Activated T-helper 9 cell treated with anti-CD3 and anti-CD28 coated beads, Interleukin-2, amount 50 U/mL, for 16 hours (primary cell): ENCODE results near the gene PPP2R2C.

Experiments used
- DNase-seq: peaks from one replicate; pipeline ENCODE4 v3.0.0-alpha.2; 2020; ENCODE audit warnings: low read depth

Gene PPP2R2C

DNA sequence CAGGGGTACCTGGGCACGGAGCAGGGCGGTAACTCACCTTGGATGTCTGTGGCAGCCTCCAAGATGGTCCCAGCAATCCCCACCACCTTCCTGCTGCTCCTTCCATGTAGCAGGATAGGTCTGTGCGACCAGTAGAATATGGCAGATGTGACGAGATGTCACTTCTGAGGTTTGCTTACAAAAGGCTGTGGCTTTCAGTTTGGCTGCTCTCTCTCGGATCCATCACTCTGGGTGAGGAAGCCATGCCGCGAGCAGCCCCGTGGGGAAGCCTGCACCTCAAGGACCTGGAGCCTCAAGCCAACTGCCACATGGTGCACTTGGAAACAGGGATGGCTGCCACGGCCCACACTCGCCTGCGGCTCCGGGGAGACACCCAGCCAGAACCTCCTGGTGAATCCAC, 165.2 kb downstream of the PPP2R2C start:
- DNase-seq, result no peak

DNA sequence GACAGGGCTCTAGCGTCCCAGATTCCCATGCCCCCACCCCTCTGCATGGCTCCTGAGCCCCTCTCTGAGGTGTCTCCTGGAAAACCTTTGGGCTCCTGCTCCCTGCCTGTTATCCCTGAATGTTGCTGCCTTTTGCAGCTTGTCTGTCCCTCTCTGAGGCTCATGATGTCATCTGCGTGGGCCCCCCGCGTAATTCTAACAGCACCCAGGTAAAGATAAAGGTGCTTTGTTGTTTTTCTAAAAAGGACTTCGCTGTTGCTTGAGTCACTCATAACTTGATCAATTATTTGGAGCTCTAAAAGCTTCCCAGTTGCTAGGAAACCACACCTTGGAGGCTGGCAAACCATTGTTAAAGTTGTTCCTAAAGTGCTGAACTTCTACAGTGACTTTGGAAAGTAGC, 166.1 kb downstream of the PPP2R2C start:
- DNase-seq, result no peak

DNA sequence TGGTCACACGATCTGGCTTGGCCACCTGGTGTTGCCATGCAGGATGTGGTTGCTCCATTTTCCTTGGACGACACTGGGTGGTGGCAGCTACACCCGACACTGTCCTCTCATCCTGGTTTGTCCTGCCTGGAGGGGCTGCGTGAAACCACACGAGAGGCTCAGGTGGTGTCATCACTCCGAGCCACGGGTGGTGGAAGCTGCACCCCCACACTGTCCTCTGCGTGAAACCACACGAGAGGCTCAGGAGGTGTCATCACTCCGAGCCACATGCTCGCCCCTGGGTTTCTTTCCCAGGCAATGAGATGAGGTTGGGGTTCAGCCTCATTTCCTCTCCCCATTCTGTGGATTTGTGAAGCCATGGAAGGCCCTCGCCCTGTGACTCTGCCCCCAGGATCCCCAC, 168.5 kb downstream of the PPP2R2C start:
- DNase-seq, result no peak

DNA sequence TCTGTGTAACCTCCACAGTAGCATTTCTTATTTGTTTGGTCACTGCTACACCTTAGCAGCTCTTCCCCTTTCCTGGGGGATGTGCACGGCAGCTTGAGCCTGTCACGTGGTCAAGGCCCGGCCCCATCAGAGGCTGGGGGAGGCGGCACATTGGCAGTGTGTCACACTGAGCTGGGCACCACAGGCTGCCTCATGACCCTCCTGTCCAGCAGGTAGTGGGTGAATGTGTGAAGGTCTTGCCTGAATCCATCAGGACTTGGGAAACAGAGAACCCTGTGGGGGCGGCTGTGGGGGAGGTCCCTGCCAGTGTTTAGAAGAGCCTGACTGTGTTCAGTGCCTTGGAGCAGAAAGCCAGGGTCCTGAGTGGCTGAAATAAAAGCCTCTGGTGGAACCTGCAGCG, 169.5 kb downstream of the PPP2R2C start:
- no peak for DNase-seq

DNA sequence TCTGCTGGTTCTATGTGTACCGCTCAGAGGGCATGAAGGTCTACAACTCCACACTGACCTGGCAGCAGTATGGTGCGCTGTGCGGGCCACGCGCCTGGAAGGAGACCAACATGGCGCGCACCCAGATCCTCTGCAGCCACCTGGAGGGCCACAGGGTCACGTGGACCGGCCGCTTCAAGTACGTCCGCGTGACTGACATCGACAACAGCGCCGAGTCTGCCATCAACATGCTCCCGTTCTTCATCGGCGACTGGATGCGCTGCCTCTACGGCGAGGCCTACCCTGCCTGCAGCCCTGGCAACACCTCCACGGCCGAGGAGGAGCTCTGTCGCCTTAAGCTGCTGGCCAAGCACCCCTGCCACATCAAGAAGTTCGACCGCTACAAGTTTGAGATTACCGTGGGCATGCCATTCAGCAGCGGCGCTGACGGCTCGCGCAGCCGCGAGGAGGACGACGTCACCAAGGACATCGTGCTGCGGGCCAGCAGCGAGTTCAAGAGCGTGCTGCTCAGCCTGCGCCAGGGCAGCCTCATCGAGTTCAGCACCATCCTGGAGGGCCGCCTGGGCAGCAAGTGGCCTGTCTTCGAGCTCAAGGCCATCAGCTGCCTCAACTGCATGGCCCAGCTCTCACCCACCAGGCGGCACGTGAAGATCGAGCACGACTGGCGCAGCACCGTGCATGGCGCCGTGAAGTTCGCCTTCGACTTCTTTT, 170.5 kb downstream of the PPP2R2C start:
- DNase-seq, result no peak

DNA sequence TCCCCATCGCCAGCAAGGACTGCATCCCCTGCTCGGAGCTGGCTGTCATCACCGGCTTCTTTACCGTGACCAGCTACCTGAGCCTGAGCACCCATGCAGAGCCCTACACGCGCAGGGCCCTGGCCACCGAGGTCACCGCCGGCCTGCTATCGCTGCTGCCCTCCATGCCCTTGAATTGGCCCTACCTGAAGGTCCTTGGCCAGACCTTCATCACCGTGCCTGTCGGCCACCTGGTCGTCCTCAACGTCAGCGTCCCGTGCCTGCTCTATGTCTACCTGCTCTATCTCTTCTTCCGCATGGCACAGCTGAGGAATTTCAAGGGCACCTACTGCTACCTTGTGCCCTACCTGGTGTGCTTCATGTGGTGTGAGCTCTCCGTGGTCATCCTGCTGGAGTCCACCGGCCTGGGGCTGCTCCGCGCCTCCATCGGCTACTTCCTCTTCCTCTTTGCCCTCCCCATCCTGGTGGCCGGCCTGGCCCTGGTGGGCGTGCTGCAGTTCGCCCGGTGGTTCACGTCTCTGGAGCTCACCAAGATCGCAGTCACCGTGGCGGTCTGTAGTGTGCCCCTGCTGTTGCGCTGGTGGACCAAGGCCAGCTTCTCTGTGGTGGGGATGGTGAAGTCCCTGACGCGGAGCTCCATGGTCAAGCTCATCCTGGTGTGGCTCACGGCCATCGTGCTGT, 171.2 kb downstream of the PPP2R2C start:
- no peak for DNase-seq

DNA sequence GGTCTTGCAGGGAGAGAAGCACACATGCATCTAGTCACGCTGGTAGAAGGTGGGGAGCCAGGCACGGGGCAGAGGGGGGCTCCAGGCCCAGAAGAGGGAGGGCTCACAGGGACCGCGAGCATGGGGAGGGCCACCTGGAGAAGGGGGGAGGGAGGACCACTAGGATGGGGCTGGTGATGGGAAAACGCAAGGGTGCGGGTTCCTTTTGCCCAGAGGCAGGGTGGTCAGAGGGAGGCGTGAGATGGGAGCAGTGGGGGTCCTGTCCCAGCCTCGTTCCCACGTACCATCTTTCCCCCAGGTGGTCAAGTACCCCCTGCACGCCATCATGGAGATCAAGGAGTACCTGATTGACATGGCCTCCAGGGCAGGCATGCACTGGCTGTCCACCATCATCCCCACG, 172.1 kb downstream of the PPP2R2C start:
- no peak for DNase-seq

DNA sequence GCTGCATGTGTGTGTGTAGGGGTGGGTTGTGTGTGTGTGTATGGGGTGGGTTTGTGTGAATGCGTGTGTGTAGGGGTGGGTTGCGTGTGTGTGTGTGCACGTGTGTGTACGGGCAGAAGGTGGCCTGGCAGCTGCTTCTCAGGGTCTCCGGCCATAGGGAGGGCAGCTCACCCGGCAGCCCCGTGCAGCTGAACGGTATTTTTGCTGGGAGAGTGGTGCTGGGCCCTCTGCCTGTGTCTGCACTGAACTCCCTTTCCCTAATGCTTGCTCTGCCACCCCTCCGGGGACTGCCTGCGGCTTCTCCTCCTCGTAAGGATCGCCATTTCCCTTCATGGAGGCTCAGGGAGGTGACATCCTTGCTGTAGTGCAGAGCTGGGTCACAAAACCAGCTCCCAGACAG, 172.5 kb downstream of the PPP2R2C start:
- DNase-seq, result no peak

DNA sequence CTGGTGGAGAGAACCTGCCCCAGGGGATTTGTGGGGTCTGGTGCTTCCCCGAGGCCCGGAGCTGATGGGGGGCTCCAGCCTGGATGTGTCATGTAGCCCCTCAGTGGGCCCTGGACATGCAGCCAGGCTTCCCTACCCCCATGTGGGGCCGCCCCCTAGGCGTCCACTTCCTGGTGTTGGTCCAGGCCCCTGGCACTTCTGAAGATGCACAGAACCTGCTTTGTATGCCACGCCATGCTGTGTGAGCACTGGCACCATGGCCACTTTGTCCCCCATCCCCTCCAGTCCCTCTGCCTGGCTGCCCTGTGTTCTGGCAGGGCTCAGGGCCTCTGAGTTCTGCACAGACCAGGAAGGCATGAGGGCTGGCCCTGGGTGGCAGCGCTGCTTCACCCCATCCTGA, 173.6 kb downstream of the PPP2R2C start:
- DNase-seq, result no peak

DNA sequence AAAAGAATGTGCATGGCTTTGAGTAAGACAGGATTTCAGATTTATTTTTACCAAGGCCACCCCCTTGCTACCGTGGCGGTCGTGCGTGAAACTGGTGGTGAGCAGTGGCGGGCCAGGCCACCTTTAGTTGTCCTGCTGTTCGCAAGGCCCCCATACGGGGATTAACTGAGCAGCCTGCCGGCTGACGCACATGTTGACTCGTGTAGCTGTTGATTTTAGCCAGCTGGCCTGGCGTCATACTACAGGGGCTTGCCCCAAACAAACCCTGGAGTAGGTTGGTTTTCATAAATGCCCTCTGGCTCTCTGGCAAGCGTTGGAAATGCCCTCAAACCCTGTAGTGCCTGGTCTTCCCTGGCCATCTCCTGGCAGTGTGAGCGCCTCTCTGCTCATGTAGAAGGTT, 174.4 kb downstream of the PPP2R2C start:
- DNase-seq, result no peak

DNA sequence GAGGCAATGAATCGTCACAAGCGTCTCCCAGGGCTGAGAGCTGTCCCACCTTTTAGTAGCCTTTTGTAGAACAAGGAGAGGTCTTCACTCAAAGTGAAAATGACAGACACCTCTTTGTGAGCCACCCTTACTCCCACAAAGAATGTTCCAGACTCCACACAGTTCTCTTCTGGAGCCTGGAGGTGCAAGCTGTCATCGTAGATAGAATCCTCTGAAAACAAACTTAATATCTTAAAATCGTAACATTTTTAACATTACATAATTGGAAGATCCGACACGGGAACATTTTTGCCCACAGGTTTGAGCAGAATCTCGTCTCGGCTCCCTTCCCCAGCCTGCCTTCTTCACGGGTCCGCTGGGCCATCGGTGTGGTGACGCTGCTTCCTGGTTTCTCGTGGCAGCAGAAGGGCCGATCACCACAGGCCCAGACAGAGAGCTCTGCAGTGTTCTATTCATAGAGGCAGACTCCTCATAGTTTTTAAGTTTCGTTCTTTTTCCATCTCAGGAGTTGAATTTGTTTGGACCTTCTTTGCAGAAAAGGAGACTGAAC, 175.1 kb downstream of the PPP2R2C start:
- no peak for DNase-seq

DNA sequence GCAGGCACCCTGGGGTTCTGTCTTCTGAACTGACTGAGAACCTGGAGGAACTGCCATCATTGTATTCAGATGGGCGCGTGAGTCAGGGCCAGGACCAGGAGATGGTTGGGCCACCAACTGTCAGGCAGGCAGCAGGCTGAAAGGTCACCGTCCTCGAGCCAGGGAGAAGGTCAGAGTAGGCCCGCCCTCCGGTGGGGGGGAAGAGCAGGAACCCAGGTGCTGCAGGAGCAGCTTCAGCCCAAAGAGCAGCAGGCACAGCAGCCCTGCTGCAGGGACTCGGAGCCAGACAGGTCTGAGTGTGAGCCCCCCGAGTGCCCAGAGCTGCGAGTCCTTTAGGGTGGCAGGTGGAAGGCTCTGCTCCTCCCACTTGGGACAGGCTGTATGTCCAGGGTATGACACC, 176.4 kb downstream of the PPP2R2C start:
- DNase-seq, result no peak

DNA sequence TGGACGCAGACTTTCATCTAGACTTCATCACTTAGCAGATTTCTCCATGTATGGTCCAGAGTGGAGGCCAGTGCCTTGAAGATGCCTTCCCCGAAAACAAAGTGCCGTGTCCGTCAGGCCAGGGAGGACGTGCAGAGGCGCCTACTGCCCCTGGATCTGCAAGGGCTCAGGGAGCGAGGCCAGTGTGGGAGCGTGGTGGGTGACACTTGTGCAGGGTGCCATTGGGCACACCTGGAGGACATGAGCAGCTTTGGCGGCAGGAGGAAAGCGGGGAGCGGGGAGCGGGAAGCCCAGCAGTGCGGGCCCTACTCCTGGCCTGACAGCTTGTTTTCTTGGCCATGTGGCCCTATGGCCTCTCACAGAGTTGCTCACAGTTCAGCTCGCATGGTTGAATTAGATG, 176.9 kb downstream of the PPP2R2C start:
- no peak for DNase-seq

DNA sequence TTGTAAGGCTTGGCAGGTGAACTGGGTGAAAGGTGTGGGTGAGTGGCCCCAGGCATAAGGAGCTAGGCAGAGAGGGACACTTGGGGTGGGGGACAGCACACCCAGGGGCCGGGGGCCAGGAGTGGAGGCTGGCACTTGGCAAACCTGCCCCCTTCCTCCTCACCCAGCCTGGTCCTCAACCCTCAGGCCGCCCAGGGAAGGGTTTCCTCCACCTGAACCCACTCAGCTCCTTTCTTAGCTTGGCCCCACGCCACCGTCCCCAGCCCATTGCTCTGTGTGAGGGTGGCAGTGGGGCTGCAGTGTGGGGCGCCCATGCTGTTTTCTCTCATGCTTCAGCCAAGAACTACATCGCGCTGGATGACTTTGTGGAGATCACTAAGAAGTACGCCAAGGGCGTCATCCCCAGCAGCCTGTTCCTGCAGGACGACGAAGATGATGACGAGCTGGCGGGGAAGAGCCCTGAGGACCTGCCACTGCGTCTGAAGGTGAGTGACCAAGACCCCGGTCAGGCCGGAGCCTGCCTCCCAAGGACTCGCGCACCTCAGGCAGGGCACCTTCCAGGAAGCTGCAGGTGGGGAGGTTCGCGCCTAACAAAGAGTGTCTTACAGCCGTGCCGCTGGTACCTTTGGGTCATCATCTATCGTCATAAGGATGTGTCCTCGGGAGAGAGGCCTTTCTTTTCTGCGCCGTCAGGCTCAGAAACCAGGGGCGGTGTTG, 177.6 kb downstream of the PPP2R2C start:
- DNase-seq, result no peak

DNA sequence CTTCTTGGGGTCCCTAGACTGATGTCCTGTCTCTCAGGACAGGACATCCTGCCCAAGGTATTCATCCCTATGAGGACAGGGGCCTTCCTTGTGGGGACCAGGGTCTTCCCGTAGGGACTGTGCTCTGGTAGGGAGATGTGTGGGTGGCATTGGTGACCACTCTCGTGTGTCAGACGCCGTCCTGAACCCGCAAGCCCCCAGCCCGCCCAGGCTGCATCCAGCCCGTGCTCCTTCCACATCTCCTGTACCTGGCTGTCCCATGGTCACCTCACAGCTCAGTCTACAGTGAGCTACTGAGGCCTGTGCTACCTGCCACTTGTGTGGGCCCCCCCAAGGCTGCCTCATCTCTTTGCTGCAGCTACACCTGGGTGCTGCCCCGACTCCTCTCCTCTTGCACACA, 178.8 kb downstream of the PPP2R2C start:
- DNase-seq, result no peak

DNA sequence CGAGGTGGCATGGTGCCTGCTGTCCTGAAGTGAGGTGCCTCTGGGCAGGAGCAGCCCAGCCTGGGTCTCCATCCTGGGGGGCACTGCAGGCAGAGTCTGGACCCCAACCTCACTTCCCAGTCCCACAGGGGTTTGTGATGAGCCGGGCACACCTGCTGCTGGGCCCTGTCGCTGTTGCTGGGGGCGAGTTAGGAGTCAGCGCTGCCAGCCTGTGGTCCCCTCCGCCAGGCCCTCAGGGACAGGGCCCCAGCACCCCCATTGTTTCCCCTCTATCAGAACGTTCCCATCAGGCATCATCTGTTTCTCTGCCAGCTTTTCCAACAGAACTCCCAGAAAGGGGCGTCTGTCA, 179.3 kb downstream of the PPP2R2C start:
- no peak for DNase-seq

DNA sequence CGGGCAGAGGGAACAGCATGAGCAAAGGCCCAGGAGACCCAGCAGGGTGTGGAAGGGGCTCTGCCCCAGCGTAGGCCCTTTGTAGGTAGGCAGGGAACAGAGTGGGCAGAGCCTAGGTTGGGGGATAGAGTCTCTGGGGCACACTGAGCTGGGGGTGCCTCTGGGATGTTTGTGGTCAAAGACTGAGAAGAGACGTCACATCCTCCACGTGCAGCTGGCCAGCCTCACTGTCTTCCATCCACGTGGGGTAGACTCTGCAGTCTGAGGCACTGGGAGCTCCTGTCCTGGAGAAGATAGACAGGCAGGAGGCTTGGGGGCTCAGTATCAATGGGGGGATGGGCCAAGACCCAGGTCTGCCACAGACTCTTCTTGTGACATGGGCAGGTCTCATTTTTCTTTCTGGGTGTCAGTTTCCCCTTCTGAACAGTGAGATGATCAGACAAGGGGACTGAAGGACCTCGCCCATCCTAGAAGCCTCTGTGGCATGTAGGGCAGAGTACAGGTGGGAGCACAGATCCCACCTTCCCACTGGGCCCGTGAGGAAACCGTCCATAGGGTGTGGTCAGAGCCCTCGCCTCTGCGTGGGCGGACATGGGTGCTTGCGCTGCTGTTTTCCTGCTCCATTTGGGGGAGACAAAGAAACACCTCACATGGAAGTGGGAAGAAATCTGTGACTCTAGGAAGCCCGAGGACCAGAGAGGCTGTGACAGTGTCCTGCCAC, 179.9 kb downstream of the PPP2R2C start:
- DNase-seq, result no peak

DNA sequence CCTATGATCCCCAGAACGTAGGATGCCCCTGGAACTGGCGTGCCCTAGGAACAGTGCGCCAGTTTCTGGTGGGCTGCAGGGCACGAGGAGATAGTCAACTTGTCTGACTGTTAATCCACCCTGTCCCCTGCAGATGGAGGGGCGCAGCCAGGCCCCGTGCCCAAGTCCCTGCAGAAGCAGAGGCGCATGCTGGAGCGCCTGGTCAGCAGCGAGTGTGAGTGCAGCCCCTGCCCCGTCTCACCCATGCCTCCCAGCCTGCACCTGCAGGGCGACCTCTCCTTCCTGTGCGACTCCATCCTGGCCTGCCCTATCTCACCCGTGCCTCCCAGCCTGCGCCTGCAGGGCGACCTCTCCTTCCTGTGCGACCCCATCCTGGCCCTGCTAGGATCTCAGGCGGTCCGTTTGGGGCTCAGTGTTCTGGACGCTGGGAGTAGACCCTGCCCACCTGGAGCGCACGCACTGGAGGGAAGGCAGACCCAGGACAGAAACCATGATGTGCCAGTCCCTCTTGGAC, 180.6 kb downstream of the PPP2R2C start:
- no peak for DNase-seq

DNA sequence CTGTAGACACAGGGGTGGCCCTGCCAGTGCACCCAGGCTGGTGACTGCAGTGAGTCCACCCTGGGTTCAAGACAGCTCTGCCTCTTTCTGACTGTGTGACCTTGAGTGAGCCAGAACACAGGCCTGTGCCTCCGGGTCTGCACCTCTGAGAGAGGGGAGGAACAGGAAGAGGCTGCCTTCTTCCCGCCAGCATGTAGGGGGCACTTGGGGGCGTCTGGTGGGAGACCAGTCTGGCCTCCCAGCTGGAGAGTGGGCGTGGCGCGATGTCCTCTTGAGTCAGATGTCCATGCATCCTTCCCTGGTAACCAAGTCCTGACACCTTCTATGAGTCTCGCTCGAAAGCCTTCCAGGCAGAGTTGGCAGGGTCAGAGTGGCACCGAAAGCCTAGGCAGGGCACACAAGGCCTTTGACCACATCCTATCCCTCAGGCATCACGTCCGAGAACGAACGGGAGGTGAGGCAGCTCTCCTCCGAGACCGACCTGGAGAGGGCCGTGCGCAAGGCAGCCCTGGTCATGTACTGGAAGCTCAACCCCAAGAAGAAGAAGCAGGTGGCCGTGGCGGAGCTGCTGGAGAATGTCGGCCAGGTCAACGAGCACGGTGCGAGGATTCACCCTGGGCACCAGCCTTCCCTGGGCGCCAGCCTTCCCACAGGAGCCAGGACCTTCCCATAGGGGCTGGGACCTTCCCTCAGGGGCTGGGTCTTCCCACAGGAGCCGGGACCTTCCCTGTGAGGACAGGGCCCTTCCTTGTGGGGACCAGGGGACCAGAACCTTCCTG, 181.5 kb downstream of the PPP2R2C start:
- DNase-seq, result no peak

DNA sequence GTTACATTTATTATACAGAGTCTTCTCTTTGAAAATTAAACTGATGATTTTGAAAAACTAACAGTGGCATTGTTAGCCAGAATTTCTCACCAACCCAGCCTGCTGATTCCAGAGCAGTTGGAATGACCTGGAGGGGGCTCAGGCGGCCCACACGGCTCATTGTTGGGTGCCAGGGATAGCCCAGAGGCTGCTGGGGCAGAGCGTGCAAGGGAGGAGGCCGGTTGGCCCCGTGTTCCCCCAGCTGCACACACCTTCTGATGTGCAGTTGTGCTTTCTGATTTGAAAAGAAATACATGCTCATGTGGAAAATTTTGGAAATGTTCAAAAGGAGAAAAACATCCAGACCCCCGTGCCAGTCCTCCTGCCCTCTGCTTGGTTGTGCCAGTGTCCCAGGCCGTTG, 182.2 kb downstream of the PPP2R2C start:
- DNase-seq, result no peak

DNA sequence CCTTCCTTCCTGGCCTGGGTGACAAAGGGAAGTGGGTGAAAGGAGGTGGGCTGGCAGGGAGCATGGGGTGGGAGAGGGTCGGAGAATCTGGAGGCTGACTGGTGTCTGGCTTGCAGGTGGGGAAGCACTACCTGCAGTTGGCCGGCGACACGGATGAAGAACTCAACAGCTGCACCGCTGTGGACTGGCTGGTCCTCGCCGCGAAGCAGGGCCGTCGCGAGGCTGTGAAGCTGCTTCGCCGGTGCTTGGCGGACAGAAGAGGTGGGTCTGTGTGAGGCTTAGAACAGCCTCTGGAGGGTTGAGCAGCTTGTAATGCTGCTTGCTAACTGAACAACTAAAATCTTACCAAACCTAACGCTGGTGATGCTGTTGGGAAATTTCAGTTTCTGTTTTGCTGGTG, 183.5 kb downstream of the PPP2R2C start:
- no peak for DNase-seq

DNA sequence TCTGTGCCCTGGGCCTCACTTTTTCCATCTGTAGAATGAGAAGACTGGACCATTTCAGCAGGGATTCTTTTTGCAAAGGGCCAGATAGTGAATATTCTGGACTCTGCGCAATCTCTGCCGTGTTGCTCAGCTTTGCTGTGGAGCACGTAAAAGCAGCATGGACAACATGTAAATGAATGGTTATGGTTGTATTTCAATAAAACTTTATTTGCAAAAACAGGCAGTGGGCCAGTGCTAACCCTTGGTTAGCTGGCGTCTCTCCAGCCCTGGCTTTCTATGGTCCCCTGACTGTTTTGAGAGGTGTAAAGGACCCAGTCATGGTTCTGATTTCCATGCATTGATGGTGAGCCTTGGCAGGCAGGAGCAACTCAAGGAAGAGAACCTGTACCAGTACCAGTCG, 184.1 kb downstream of the PPP2R2C start:
- no peak for DNase-seq
